ENCODE measurements around the gene BLVRB.
"Not testable (repeated sequence)": the region's sequence is repeated elsewhere in the genome, so short reads cannot be mapped to it uniquely, and the experiment has no call there.

Gene BLVRB

GRCh38 chr19:40441719-40442253 lies 23.8 kb downstream of the BLVRB start:
- peak overlapping the region; percentile 78 for H3K9ac ChIP-seq (ENCODE audit: low read depth, low read length, poor library complexity, severe bottlenecking)

GRCh38 chr19:40438284-40438683 lies 27.3 kb downstream of the BLVRB start:
- H3K79me2 ChIP-seq (ENCODE audit: insufficient read depth, low read length) = peaks cover 16% of the 10 kb centered on the region
- H2AFZ ChIP-seq (ENCODE audit: low read length) = no peak overlapping the region
- no peak for TF ChIP-seq CTCF (conservative IDR thresholded peaks at IDR 0.05; ENCODE audit: low read length)
- no peak for TF ChIP-seq EZH2phosphoT487 (IDR thresholded peaks at IDR 0.05; ENCODE audit: borderline replicate concordance)
- H3F3A ChIP-seq (ENCODE audit: low read depth) = no peaks in the 10 kb centered on the region
- H3K4me2 ChIP-seq (ENCODE audit: low read depth, low read length, poor library complexity, severe bottlenecking) = no peak overlapping the region
- H3K9me2 ChIP-seq (replicated peaks; ENCODE audit: low read depth, low read length) = no peaks in the 10 kb centered on the region
- H4K20me1 ChIP-seq (ENCODE audit: insufficient read depth, low read length, poor library complexity, severe bottlenecking) = peaks cover 19% of the 10 kb centered on the region
- H3K9ac ChIP-seq (ENCODE audit: low read depth, low read length, poor library complexity, severe bottlenecking) = no peak overlapping the region
- no peaks in the 10 kb centered on the region for H3K9me3 ChIP-seq (ENCODE audit: insufficient read depth, low read depth, low read length)
- no peak overlapping the region for H3K4me3 ChIP-seq (ENCODE audit: low read length, poor library complexity, severe bottlenecking)
- H3K4me1 ChIP-seq (ENCODE audit: insufficient read depth, low read length, poor library complexity, severe bottlenecking) = peaks cover 15% of the 10 kb centered on the region
- no peaks in the 10 kb centered on the region for H3K27me3 ChIP-seq (ENCODE audit: insufficient read depth, low read length, poor library complexity, severe bottlenecking)
- peaks cover 12% of the 10 kb centered on the region; the same call in 1 of the 2 replicates for H3K36me3 ChIP-seq (ENCODE audit: insufficient read depth, low read length)

More at GRCh38 chr19:40441719-40442253, 23.8 kb downstream of the BLVRB start:
- Histone ChIP-seq H3K4me3 (ENCODE audit: low read length, poor library complexity, severe bottlenecking) (peak overlapping the region; percentile 87), H3K36me3 (ENCODE audit: insufficient read depth, low read length) (peaks cover 12% of the 10 kb centered on the region; the same call in 1 of the 2 replicates), H3K79me2 (ENCODE audit: insufficient read depth, low read length) (peaks cover 19% of the 10 kb centered on the region), H3K4me2 (ENCODE audit: low read depth, low read length, poor library complexity, severe bottlenecking) (peak overlapping the region; percentile 98), H3K9me2 (replicated peaks; ENCODE audit: low read depth, low read length) (no peaks in the 10 kb centered on the region), H3K27me3 (ENCODE audit: insufficient read depth, low read length, poor library complexity, severe bottlenecking) (no peaks in the 10 kb centered on the region), H3K9me3 (ENCODE audit: insufficient read depth, low read depth, low read length) (no peaks in the 10 kb centered on the region), H3K4me1 (ENCODE audit: insufficient read depth, low read length, poor library complexity, severe bottlenecking) (peaks cover 18% of the 10 kb centered on the region), H3F3A (ENCODE audit: low read depth) (no peaks in the 10 kb centered on the region), H2AFZ (ENCODE audit: low read length) (no peak overlapping the region), H4K20me1 (ENCODE audit: insufficient read depth, low read length, poor library complexity, severe bottlenecking) (peaks cover 19% of the 10 kb centered on the region)
- TF ChIP-seq EZH2phosphoT487 (IDR thresholded peaks at IDR 0.05; ENCODE audit: borderline replicate concordance) = no peak
- TF ChIP-seq CTCF (conservative IDR thresholded peaks at IDR 0.05; ENCODE audit: low read length) = no peak

GRCh38 chr19:40433391-40434216 lies 31.9 kb downstream of the BLVRB start:
- no peaks in the 10 kb centered on the region for H4K20me1 ChIP-seq (ENCODE audit: insufficient read depth, low read length, poor library complexity, severe bottlenecking)
- no peaks in the 10 kb centered on the region for H3K9me2 ChIP-seq (replicated peaks; ENCODE audit: low read depth, low read length)
- H3K9ac ChIP-seq (ENCODE audit: low read depth, low read length, poor library complexity, severe bottlenecking) = peak overlapping the region; percentile 93
- H3K36me3 ChIP-seq (ENCODE audit: insufficient read depth, low read length) = no peaks in the 10 kb centered on the region
- TF ChIP-seq EZH2phosphoT487 (IDR thresholded peaks at IDR 0.05; ENCODE audit: borderline replicate concordance) (no peak), CTCF (conservative IDR thresholded peaks at IDR 0.05; ENCODE audit: low read length) (no peak)
- peaks cover 9% of the 10 kb centered on the region for H3K4me1 ChIP-seq (ENCODE audit: insufficient read depth, low read length, poor library complexity, severe bottlenecking)
- peak overlapping the region; percentile 84 for H3K4me2 ChIP-seq (ENCODE audit: low read depth, low read length, poor library complexity, severe bottlenecking)
- H3K9me3 ChIP-seq (ENCODE audit: insufficient read depth, low read depth, low read length) = no peaks in the 10 kb centered on the region
- H2AFZ ChIP-seq (ENCODE audit: low read length) = peak overlapping the region; percentile 70
- H3K79me2 ChIP-seq (ENCODE audit: insufficient read depth, low read length) = no peaks in the 10 kb centered on the region
- no peaks in the 10 kb centered on the region for H3K27me3 ChIP-seq (ENCODE audit: insufficient read depth, low read length, poor library complexity, severe bottlenecking)
- no peaks in the 10 kb centered on the region for H3F3A ChIP-seq (ENCODE audit: low read depth)
- peak overlapping the region; percentile 73 for H3K4me3 ChIP-seq (ENCODE audit: low read length, poor library complexity, severe bottlenecking)

GRCh38 chr19:40432760-40433159 lies 32.8 kb downstream of the BLVRB start:
- H3F3A ChIP-seq (ENCODE audit: low read depth); H2AFZ ChIP-seq (ENCODE audit: low read length); H3K79me2 ChIP-seq (ENCODE audit: insufficient read depth, low read length); H3K4me1 ChIP-seq (ENCODE audit: insufficient read depth, low read length, poor library complexity, severe bottlenecking); H4K20me1 ChIP-seq (ENCODE audit: insufficient read depth, low read length, poor library complexity, severe bottlenecking); H3K9me3 ChIP-seq (ENCODE audit: insufficient read depth, low read depth, low read length); H3K27me3 ChIP-seq (ENCODE audit: insufficient read depth, low read length, poor library complexity, severe bottlenecking); H3K9me2 ChIP-seq (replicated peaks; ENCODE audit: low read depth, low read length); H3K36me3 ChIP-seq (ENCODE audit: insufficient read depth, low read length): not testable (repeated sequence)
- peak overlapping the region; percentile 84 for H3K4me2 ChIP-seq (ENCODE audit: low read depth, low read length, poor library complexity, severe bottlenecking)
- peak overlapping the region; percentile 73 for H3K4me3 ChIP-seq (ENCODE audit: low read length, poor library complexity, severe bottlenecking)
- peak overlapping the region; percentile 93 for H3K9ac ChIP-seq (ENCODE audit: low read depth, low read length, poor library complexity, severe bottlenecking)

All from Loucy (cell line).